NT2/D1 (cell line): ENCODE data around the gene CTIF.

Experiments
- SUZ12 ChIP-seq: IDR thresholded peaks from 2 replicates; pipeline ENCODE4 v1.6.1; 2011; ENCODE audit not compliant: insufficient read length, insufficient read depth; ENCODE audit errors: extremely low read depth
- ZNF274 ChIP-seq: IDR thresholded peaks from 2 replicates; pipeline ENCODE4 v1.6.1; 2011; ENCODE audit warnings: mild to moderate bottlenecking, low read depth, low read length

GRCh38 chr18:48528861-48529260, 10.0 kb upstream of the CTIF start:
- no peak for TF ChIP-seq SUZ12
- TF ChIP-seq ZNF274 = no peak
